IMR-90 (cell line): Measurements from ENCODE around the gene PNMA8C. TPM values are rescaled to one million over a fixed set of nuclear protein-coding genes. Genes with fewer than 3 reads are reported as not detected.

Source experiments
- ATAC-seq: fragments of 200-7000 bp; cut with Tn5 transposase; 2 replicates; pipeline ENCODE4 v1.9.1; 2020; ENCODE audit warnings: low read depth, mild to moderate bottlenecking, moderate library complexity
- BruUV-seq: library from RNA; stranded (reverse); fragments of 400-500 nt; replicated peaks from 2 replicates; lab custom pipeline; 2021; lab: Mats Ljungman, UMichigan
- CTCF ChIA-PET: fragments of 300-600 bp; formaldehyde crosslinking; extraction: SDS; loops from one replicate; lab custom pipeline; 2021; ENCODE audit warnings: antibody characterized with exemption; lab: Yijun Ruan, JAX
- POLR2A ChIA-PET: fragments of 300-600 bp; sonication (Branson Sonifier 250); formaldehyde crosslinking; loops from one replicate; lab custom pipeline; 2022; ENCODE audit warnings: antibody characterized with exemption; ENCODE audit not compliant: unreplicated experiment; lab: Charles Lee
- DNase-seq: peaks from one replicate; pipeline ENCODE4 v3.0.0; 2013
- H2AFZ ChIP-seq: replicated peaks from 2 replicates; pipeline ENCODE3; 2013; ENCODE audit warnings: low read length, mild to moderate bottlenecking; ENCODE audit not compliant: poor library complexity
- H2AK5ac ChIP-seq: 2 replicates; pipeline ENCODE4 v1.6.1; 2013; ENCODE audit warnings: low read depth, low read length, inconsistent platforms
- H2AK9ac ChIP-seq: replicated peaks from 2 replicates; pipeline ENCODE3; 2013; ENCODE audit warnings: mild to moderate bottlenecking, low read depth, low read length, moderate library complexity; ENCODE audit not compliant: poor library complexity
- H2BK120ac ChIP-seq: 2 replicates; pipeline ENCODE4 v1.6.1; 2013; ENCODE audit warnings: low read depth, low read length, inconsistent platforms
- H2BK15ac ChIP-seq: 3 replicates; pipeline ENCODE4 v1.6.1; 2013; ENCODE audit warnings: low read depth, low read length, inconsistent platforms
- H2BK20ac ChIP-seq: 2 replicates; pipeline ENCODE4 v1.6.1; 2013; ENCODE audit warnings: low read depth, mild to moderate bottlenecking, inconsistent platforms, low read length, moderate library complexity
- H2BK5ac ChIP-seq: 2 replicates; pipeline ENCODE4 v1.6.1; 2013; ENCODE audit warnings: mild to moderate bottlenecking, low read depth, low read length, inconsistent platforms; ENCODE audit not compliant: poor library complexity, severe bottlenecking
- H3K14ac ChIP-seq: replicated peaks from 2 replicates; pipeline ENCODE4 v1.6.1; 2013; ENCODE audit warnings: low read depth, low read length, inconsistent platforms
- H3K18ac ChIP-seq: 2 replicates; pipeline ENCODE4 v1.6.1; 2013; ENCODE audit warnings: low read depth, low read length, control low read depth
- H3K23ac ChIP-seq: 2 replicates; pipeline ENCODE4 v1.6.1; 2013; ENCODE audit warnings: low read depth, low read length, inconsistent platforms
- H3K27ac ChIP-seq: 2 replicates; pipeline ENCODE4 v1.5.1; 2013; ENCODE audit warnings: mild to moderate bottlenecking, control low read depth, low read length; ENCODE audit not compliant: insufficient read depth
- H3K27me3 ChIP-seq: 2 replicates; pipeline ENCODE4 v1.6.1; 2013; ENCODE audit warnings: low read length; ENCODE audit not compliant: control insufficient read depth, insufficient read depth
- H3K36me3 ChIP-seq: 2 replicates; pipeline ENCODE4 v1.6.1; 2013; ENCODE audit warnings: low read length, mixed read lengths; ENCODE audit not compliant: control insufficient read depth, insufficient read depth
- H3K4ac ChIP-seq: 2 replicates; pipeline ENCODE4 v1.6.1; 2013; ENCODE audit warnings: low read depth, low read length, inconsistent platforms
- H3K4me1 ChIP-seq: 2 replicates; pipeline ENCODE4 v1.6.1; 2013; ENCODE audit warnings: low read length, mixed read lengths; ENCODE audit not compliant: control insufficient read depth, insufficient read depth
- H3K4me2 ChIP-seq: 2 replicates; pipeline ENCODE4 v1.6.1; 2013; ENCODE audit warnings: low read depth, mild to moderate bottlenecking, control low read depth, low read length, moderate library complexity
- H3K4me3 ChIP-seq: 2 replicates; pipeline ENCODE4 v1.5.1; 2013; ENCODE audit warnings: low read depth, mild to moderate bottlenecking, control low read depth, low read length, moderate library complexity; ENCODE audit not compliant: insufficient read depth
- H3K56ac ChIP-seq: 2 replicates; pipeline ENCODE4 v1.6.1; 2013; ENCODE audit warnings: low read length, inconsistent platforms; ENCODE audit not compliant: insufficient read depth; ENCODE audit errors: extremely low read depth
- H3K79me1 ChIP-seq, 2 experiments: 2 replicates each; pipeline ENCODE4 v1.6.1; 2013; ENCODE audit warnings: low read length in 2 of 2, inconsistent platforms in 1 of 2, low read depth in 1 of 2
- H3K9ac ChIP-seq: 2 replicates; pipeline ENCODE4 v1.6.1; 2013; ENCODE audit warnings: low read depth, low read length, control low read depth
- H3K9me1 ChIP-seq: 2 replicates; pipeline ENCODE4 v1.6.1; 2013; ENCODE audit warnings: low read length, inconsistent platforms; ENCODE audit not compliant: insufficient read depth
- H3K9me3 ChIP-seq: 2 replicates; pipeline ENCODE4 v1.6.1; 2013; ENCODE audit warnings: low read length; ENCODE audit not compliant: control insufficient read depth, insufficient read depth
- H4K20me1 ChIP-seq: 2 replicates; pipeline ENCODE4 v1.6.1; 2013; ENCODE audit warnings: low read length, inconsistent platforms; ENCODE audit not compliant: insufficient read depth
- H4K5ac ChIP-seq: 2 replicates; pipeline ENCODE4 v1.6.1; 2013; ENCODE audit warnings: mild to moderate bottlenecking, low read depth, low read length, control low read depth
- H4K8ac ChIP-seq, 2 experiments: 2 replicates each; pipeline ENCODE4 v1.6.1; 2013; ENCODE audit warnings: low read depth in 2 of 2, low read length in 2 of 2, control low read depth in 1 of 2, inconsistent platforms in 1 of 2
- H4K91ac ChIP-seq: 2 replicates; pipeline ENCODE4 v1.6.1; 2013; ENCODE audit warnings: low read depth, low read length, inconsistent platforms; ENCODE audit not compliant: insufficient read depth
- MAZ ChIP-seq: IDR thresholded peaks from 2 replicates; pipeline ENCODE4 v1.6.1; 2012; ENCODE audit warnings: low read depth, mild to moderate bottlenecking, low read length, improper control_type of control experiment, moderate library complexity, borderline replicate concordance
- MXI1 ChIP-seq: IDR thresholded peaks from 2 replicates; pipeline ENCODE4 v1.6.1; 2012; ENCODE audit warnings: low read depth, mild to moderate bottlenecking, low read length, moderate library complexity, borderline replicate concordance
- POLR2A ChIP-seq: IDR thresholded peaks from 2 replicates; pipeline ENCODE4 v1.6.1; 2012; ENCODE audit warnings: mild to moderate bottlenecking, low read depth, low read length
- WGBS, 2 experiments: methylation state at CpG; one replicate each; pipeline versions ENCODE4 v1.1.5 to v1.1.7; 2013; ENCODE audit warnings: missing lambda C conversion rate in 2 of 2; ENCODE audit not compliant: insufficient read length in 1 of 2; ENCODE audit errors: extremely low coverage in 2 of 2; 5-methylcytosine and 5-hydroxymethylcytosine counted together
- dilution Hi-C: fragments of 300-500 bp; cut with HindIII; formaldehyde crosslinking; loops from one replicate; pipeline ENCODE4 v1.14.3; 2018; ENCODE audit warnings: low sequenced_read_pairs; ENCODE audit not compliant: unreplicated experiment
- in situ Hi-C: fragments of 300-500 bp; cut with MboI; formaldehyde crosslinking; loops from 3 replicates; pipeline ENCODE4 v1.14.3; 2019; ENCODE audit warnings: low sequenced_read_pairs, inconsistent platforms, mixed read lengths
- intact Hi-C: fragments of 100-400 bp; cut with micrococcal nuclease; formaldehyde crosslinking; loops from 2 replicates; pipeline ENCODE4 v1.10.0; 2022
- polyA plus RNA-seq, 3 experiments: library from polyadenylated mRNA; depleted of rRNA; stranded (reverse); fragments of >200 nt; gene quantifications; 2 replicates each; pipeline ENCODE4 v1.2.3, GENCODE V29; 2012; ENCODE audit warnings: low replicate concordance in 1 of 3
- total RNA-seq: library from RNA; depleted of rRNA; stranded (reverse); fragments of >200 nt; gene quantifications from 2 replicates; pipeline ENCODE4 v1.2.3, GENCODE V29; 2012
- TF ChIP-seq, protein P1 (sequence below): fragments of 150-350 bp; IDR thresholded peaks from 2 replicates; pipeline ENCODE4 v1.6.1; 2017; ENCODE audit warnings: mild to moderate bottlenecking, antibody characterized with exemption, low read length, low read depth

Gene PNMA8C
- total and polyA plus RNA-seq, 2 of the 4 experiments (the other 2 are of a cell fraction), result 0.09 to 0.18 TPM

DNA sequence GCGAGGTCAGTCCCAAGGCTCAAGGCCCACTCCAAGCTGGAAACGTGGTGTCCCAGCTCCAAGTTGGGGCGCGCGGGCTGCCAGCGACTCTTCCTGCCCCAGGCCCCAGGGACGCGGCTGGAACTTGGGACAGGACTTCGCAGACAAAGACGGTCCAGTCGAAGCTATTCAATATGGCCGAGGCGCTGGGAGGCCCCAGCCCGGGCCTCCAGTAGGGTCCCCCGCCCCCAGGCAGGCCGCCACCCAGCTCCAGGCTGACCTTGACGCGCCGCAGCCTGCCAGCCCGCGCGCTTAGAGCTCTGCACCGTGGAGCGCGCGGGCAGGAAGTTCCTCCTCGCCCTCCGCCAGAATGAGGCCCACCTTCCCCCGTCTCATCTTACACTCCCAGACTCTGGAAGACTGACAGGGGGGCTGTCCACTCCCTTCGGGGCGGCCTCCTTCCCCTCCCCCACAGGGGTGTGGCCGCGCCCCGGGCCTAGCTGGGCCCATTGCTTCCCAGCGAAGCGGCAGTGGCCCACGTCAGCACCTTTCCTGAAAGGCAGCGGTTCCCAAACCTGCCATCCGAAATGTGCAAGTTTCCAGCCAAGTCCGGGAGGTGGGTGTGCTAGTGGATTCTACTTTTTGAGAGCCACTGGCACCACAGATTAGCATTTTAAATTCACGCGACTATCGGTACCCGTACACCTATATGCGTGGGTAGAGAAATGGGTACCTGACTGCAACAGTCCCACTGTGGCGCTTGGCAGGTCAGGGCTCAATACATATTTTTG, 15.3 kb downstream of the PNMA8C start, which contains the start of gene CCDC8:
TSS of gene CCDC8 (minus strand) at position 303 of the 770 bp plus-strand sequence. CDS start 754 bp downstream, outside the sequence.
- in situ Hi-C loops, result no loop called here
- H3K27ac ChIP-seq, result peak within 1 kb of the TSS; percentile 84
- peak within 1 kb of the TSS; percentile 78 for H2AK9ac ChIP-seq
- peak within 1 kb of the TSS; percentile 83 for H2BK120ac ChIP-seq
- H2AK5ac ChIP-seq, result peak within 1 kb of the TSS; percentile 94
- H3K36me3 ChIP-seq, result peaks cover 4% of the 10 kb centered on the region; the same call in 1 of the 2 replicates
- 25% methylated on average over 25 of the region's 46 CpGs; no CpG with 5 or more reads in 1 of the 2 experiments for whole genome bisulfite sequencing, 2 experiments
- peaks cover 7% of the 10 kb centered on the region for H4K20me1 ChIP-seq
- TF ChIP-seq, protein P1, sequence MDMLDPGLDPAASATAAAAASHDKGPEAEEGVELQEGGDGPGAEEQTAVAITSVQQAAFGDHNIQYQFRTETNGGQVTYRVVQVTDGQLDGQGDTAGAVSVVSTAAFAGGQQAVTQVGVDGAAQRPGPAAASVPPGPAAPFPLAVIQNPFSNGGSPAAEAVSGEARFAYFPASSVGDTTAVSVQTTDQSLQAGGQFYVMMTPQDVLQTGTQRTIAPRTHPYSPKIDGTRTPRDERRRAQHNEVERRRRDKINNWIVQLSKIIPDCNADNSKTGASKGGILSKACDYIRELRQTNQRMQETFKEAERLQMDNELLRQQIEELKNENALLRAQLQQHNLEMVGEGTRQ, result no peak
- TF ChIP-seq MAZ, result peak; percentile 83; the same call in 1 of the 2 replicates
- peak; percentile 47; the same call in 1 of the 2 replicates for TF ChIP-seq POLR2A
- peak; percentile 36; the same call in 1 of the 2 replicates for TF ChIP-seq MXI1
- H3K9ac ChIP-seq, result peak within 1 kb of the TSS; percentile 82
- BruUV-seq, result no TSS peak
- H3K4ac ChIP-seq, result peak within 1 kb of the TSS; percentile 95
- H2BK20ac ChIP-seq, result peak within 1 kb of the TSS; percentile 66
- no peaks in the 10 kb centered on the region for H3K9me1 ChIP-seq
- peak; percentile 92 for DNase-seq
- peak within 1 kb of the TSS; percentile 92 for H4K91ac ChIP-seq
- H3K79me1 ChIP-seq, result peaks cover 16 to 34% of the 10 kb centered on the region in 2 experiments; a peak in 3 of 4 replicates
- peak within 1 kb of the TSS; percentile 86 for H3K4me2 ChIP-seq
- peak within 1 kb of the TSS; percentile 82; the same call in 2 of the 3 replicates for H2BK15ac ChIP-seq
- POLR2A ChIA-PET, result no interaction called here
- peak within 1 kb of the TSS; percentile 57 for H3K4me3 ChIP-seq
- H2BK5ac ChIP-seq, result peak within 1 kb of the TSS; percentile 69
- no peaks in the 10 kb centered on the region for H3K9me3 ChIP-seq
- peak; percentile 83 for ATAC-seq
- peak within 1 kb of the TSS; percentile 43; the same call in 1 of the 2 replicates for H3K56ac ChIP-seq
- no peaks in the 10 kb centered on the region for H3K27me3 ChIP-seq
- H3K4me1 ChIP-seq, result peaks cover 14% of the 10 kb centered on the region
- H3K18ac ChIP-seq, result peak within 1 kb of the TSS; percentile 80
- dilution Hi-C loops, result no loop called here
- CTCF ChIA-PET, result no interaction called here
- intact Hi-C loops, result no loop called here
- H3K14ac ChIP-seq, result peak within 1 kb of the TSS; percentile 96
- H3K23ac ChIP-seq, result peak within 1 kb of the TSS; percentile 89; the same call in 1 of the 2 replicates
- peak within 1 kb of the TSS; percentile 82 to 99 for H4K8ac ChIP-seq
- peak within 1 kb of the TSS; percentile 94 for H2AFZ ChIP-seq
- peak within 1 kb of the TSS; percentile 95 for H4K5ac ChIP-seq
